Jurkat, Clone E6-1 (cell line): ENCODE measurements around the gene ATG9B. TPM values are rescaled to one million over a fixed set of nuclear protein-coding genes. Genes with fewer than 3 reads are reported as not detected.
A peak's percentile ranks its signal among the peaks of the same experiment; 100 is the strongest.

ENCODE experiments used
- DNase-seq: peaks from one replicate; pipeline ENCODE4 v3.0.0-alpha.2; 2011; ENCODE audit warnings: low read depth, low spot score
- H3K4me3 ChIP-seq: 2 replicates; pipeline ENCODE4 v1.5.1; 2011; ENCODE audit warnings: mild to moderate bottlenecking, low read length, control low read depth, moderate library complexity
- polyA plus RNA-seq: library from polyadenylated mRNA; unstranded; fragments of >200 nt; gene quantifications from one replicate; pipeline ENCODE4 v1.2.1, GENCODE V29; 2012; ENCODE audit warnings: missing spikeins; ENCODE audit not compliant: insufficient read length, insufficient read depth

ATG9B gene
- 14.9 TPM for polyA plus RNA-seq

GRCh38 chr7:151024435-151025056, at the start of gene ATG9B:
Gene ATG9B, minus strand, starts transcription at chr7:151024494. Its CDS starts 71 bp downstream, at chr7:151024423.
- no peak for DNase-seq

GRCh38 chr7:151073990-151074389, 49.7 kb upstream of the ATG9B start:
- H3K4me3 ChIP-seq, result no peak overlapping the region
- no peak for DNase-seq

More at GRCh38 chr7:151024435-151025056, at the start of gene ATG9B:
- H3K4me3 ChIP-seq, result no peak within 1 kb of the TSS

DNA sequence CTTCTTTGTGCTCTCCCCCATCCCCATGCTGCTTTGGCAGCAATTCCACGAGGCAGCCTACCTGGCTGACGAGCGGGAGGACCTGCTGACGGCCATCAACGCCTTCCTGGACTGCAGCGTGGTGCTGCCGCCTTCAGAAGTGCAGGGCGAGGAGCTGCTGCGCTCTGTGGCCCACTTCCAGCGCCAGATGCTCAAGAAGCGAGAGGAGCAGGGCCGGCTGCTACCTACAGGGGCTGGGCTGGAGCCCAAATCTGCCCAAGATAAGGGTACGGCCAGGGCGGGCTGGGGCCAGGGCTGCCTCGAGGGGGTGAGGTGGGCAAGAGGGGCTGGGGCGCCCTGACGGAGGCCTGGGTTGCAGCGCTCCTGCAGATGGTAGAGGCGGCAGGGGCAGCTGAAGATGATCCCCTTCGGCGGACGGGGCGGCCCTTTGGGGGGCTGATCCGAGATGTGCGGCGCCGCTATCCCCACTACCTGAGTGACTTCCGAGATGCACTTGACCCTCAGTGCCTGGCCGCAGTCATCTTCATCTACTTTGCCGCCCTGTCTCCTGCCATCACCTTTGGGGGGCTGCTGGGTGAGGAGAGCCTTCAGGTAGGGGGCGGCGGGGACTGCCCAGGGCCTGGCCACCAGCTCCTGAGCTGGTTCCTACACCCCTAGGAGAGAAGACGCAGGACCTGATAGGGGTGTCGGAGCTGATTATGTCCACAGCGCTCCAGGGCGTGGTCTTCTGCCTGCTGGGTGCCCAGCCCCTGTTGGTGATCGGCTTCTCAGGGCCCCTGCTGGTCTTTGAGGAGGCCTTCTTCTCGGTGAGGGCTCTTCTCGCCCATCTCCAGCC, 47.0 kb upstream of the ATG9B start:
- no peak overlapping the region for H3K4me3 ChIP-seq
- DNase-seq, result no peak

GRCh38 chr7:151070574-151070960, 46.3 kb upstream of the ATG9B start:
- DNase-seq, result no peak
- H3K4me3 ChIP-seq, result no peak overlapping the region

DNA sequence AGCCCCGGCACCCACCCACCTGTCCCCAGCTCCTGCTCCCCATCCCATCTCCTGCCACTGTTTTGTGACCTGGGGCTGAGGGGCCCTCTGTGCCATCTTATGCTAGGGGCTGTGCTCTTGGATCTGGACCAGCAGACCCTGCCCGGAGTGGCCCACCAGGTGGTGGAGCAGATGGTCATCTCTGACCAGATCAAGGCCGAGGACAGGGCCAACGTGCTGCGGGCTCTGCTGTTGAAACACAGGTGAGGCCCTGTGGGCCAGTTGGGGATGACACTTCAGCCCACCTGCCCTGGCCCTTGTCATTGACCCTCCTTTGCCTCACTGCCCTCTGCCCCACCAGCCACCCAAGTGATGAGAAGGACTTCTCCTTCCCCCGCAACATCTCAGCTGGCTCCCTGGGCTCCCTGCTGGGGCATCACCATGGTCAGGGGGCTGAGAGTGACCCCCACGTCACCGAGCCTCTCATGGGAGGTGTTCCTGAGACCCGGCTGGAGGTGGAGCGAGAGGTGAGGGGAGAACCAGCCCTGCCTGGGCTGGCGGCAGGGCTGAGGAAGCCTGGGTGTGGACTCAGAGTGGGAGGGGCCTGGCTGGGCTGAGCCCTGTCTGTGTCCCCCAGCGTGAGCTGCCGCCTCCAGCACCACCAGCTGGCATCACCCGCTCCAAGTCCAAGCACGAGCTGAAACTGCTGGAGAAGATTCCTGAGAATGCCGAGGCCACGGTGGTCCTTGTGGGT, 45.7 kb upstream of the ATG9B start:
- H3K4me3 ChIP-seq, result no peak overlapping the region
- DNase-seq, result no peak

DNA sequence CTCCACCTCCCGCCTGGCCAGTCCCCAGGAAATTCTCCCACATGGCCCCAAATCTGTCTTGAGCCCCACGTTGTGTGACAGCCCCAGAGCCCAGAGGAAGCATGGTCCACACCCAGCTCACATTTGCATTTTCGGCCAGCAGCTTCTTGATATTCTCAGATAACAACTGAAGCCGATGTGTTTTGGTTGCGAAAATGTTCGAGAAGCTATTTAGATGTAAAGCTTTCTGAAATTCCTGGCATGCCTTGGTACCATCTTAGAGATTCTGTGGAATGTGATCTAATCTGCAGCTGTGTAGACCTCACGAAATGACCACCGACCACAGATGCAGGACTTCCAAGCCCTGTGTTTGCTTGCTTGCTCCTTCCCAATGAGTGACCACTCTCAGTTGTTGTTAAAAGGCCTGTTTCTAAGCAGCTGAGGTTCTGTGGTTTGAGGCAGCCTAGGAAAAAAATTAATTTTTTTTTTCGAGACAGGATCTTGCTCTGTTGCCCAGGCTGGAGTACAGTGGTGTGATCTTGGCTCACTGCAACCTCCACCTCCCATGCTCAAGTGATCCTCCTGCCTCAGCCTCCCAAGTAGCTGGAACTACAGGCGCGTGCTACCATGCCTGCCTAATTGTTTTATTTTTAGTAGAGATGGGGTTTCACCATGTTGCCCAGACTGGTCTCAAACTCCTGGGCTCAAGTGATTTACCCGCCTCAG, 43.9 kb upstream of the ATG9B start:
- H3K4me3 ChIP-seq, result no peak overlapping the region
- no peak for DNase-seq

DNA sequence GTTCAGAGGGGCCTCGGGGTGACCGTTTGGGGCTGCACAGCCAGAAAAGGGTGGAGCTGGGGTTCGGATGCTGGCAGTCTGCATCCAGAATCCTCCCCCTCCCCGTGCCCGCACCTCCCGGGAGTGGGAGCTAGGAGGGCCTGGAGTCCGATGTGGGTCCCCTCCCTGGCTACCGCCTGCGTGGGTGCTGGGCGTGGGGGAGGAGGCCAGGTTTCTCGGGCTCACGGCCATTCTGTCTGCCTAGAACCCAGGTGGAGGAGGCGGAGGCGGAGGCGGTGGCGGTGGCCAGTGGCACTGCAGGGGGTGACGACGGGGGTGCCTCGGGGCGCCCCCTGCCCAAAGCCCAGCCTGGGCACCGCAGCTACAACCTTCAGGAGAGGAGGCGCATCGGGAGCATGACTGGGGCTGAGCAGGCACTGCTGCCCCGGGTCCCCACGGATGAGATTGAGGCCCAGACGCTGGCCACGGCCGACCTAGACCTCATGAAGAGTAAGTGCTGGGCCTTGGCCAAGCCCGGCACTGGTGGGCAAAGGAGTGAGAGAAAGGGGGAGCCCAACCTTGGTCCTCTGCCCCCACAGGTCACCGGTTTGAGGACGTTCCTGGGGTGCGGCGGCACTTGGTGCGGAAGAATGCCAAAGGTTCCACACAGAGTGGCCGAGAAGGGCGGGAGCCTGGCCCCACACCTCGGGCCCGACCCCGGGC, 42.1 kb upstream of the ATG9B start:
- no peak for DNase-seq
- no peak overlapping the region for H3K4me3 ChIP-seq

- DNase-seq, result no peak
These were observed 41.2 kb upstream of the ATG9B start for GRCh38 chr7:151065516-151065915.

GRCh38 chr7:151064993-151065392, 40.7 kb upstream of the ATG9B start:
- no peak for DNase-seq
- H3K4me3 ChIP-seq, result no peak overlapping the region

More at GRCh38 chr7:151065516-151065915, 41.2 kb upstream of the ATG9B start:
- H3K4me3 ChIP-seq, result no peak overlapping the region

GRCh38 chr7:151064454-151064853, 40.2 kb upstream of the ATG9B start:
- H3K4me3 ChIP-seq, result no peak overlapping the region
- DNase-seq, result no peak

- no peak for DNase-seq
- H3K4me3 ChIP-seq, result no peak overlapping the region
These were observed 38.9 kb upstream of the ATG9B start for GRCh38 chr7:151063212-151063561.

DNA sequence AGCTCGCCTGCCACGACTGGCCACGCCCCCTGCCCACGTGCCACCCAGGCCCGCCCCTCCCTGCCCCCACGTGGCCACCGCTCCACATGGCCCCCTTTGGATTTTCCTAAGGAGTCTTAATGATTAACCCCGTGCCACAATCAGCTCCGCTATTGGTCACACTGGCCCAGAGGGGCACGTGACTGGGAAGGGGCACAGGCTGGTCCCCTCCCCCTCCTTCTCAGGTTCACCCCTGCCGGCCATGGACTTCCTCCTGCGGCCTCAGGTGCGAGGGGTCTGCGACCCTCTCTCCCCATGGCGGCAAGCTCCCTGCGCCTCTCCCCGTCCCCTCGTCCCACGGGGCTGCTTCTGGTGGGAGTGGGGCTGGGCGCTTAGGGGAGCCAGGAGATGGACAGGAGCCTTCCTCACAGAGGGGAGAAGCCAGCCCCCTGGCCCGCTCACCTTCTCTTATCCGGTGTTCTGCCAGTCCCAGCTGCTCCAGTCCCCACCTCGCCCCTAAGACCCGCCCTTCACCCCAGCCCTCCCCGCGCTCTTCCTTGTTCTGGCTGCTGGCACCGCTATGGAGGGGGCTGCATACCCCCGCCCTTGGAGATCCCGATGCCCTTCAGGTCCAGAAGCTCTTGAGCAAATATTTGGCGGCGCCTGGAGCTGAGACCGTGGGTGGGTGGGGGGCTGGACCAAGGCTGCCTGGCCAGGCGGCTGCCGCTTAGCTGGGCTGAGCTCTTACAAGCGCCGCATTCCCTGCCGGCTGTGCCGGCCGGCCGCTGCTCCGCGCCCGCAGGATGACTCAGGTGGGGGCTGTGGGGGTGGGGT, 38.3 kb upstream of the ATG9B start:
- H3K4me3 ChIP-seq, result no peak overlapping the region
- no peak for DNase-seq

GRCh38 chr7:151062111-151062398, 37.8 kb upstream of the ATG9B start:
- H3K4me3 ChIP-seq, result no peak overlapping the region
- no peak for DNase-seq

DNA sequence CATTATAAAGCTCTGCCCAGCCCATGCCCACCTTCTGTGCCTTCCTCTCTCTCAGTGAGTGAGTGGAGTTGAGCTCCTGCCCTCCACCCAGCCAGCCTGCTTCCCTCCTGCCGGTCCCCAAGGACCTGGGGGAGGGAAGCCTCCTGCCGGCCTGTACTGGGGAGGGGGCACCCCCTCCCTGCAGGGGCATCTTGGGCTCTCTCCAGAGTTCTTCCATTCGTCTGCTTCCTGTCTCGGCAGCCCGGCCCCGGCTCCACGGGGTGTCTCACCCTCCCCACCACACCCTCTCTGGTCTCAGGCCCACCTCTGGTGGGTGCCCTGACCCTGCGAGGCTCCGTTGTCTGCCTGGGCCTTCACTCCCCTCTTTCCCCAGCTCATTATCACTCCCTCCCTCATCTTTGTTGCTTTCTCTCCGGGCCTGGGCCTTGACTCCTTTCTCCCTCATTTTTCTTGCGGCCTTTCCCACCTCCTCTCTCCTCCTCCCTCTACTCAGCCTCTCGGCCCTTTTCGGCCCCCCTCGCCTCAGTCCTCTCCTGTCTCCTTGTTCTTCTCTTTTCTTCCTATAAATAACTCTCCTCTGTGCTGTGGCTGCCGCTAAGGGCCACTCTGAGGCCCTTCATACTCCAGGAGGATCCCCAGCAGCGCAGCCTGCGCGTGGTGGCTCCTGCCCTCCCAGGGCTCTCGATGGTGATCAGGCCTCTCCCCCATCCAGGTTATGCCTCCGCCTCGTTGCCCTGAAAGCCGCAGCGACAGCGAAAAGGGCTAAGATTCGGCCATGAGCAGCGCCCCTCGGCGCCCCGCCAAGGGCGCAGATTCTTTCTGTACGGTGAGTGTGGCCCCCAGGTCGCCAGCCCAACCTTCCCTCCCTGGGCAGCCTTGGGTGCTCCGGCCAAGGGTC, 37.2 kb upstream of the ATG9B start:
- DNase-seq, result no peak
- H3K4me3 ChIP-seq, result no peak overlapping the region

DNA sequence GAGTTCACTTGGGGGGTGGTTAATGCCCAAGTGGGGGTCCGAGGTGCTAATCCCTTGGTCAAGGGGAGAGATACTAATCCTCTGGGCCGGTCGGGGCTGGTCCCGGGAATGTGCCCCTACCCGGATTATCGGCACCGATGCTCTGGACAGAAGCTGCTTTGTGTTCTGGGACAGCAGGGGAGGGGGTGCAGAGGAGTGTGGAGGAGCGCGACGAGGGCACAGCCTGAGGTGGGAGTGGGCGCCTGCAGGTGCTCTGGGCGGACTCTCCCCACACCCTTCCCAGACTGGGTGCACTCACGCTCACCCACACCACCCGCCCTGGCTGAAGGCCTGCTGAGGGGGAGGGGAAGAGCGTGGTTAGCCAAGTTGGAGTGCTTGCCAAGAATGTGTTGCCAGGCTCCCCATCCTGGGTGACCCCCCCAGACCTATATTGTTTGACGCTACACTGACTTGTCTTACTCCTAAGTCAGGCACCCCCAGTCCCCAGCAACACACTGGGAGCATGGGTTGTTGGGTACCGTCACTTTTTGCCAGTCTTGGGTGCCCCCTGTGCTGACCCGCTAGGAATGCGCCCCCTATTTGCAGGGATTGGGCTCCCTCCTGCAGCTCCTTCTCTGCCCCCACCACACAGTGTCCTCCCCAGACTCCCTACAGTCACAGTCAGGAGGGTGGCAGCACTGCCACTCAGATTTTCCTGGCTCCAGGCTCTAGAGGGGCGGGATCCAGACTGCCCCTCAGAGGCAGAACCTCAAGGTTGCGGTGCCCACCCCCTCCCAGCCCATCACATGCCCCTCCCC, 36.3 kb upstream of the ATG9B start:
- peak overlapping the region; percentile 81 for H3K4me3 ChIP-seq
- no peak for DNase-seq

GRCh38 chr7:151060113-151060415, 35.8 kb upstream of the ATG9B start:
- DNase-seq, result no peak
- H3K4me3 ChIP-seq, result peak overlapping the region; percentile 81
